Measurements from ENCODE around the gene KCNG2.

DNA sequence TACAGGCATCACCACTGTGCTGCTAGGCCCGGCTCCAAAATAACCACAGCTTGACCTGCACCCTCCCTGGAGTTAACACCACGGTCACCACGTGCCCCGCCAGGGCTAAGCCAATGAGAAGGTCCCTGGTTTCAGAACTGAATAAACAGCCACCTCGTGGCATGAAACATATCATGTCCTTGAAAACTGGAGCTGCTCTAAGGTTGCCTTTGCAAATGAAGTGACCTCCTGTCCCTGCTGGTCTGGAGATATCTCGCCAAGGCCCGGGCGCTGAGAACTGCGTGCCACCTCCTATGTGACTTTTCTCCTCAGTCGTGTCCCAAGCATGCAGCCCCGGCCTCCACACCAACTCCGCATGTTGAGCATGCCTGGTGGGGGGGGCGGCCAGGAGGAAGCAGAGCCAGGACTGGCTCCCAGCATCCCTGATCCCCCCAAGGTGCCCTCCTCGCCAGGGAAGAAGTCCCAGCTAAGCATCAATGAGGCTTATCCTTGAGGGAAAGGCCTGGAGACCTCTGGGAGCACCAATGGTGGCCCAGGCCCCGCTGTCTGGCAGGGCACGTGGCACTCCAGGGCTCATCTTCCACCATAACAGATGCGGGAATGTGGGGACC, 16.3 kb upstream of the KCNG2 start:
- no peak for TF ChIP-seq RNF2 (IDR thresholded peaks at IDR 0.05)
- no peak for TF ChIP-seq BHLHE40 (IDR thresholded peaks at IDR 0.05; ENCODE audit: low read length)
- no peak for TF ChIP-seq SIRT6 (IDR thresholded peaks at IDR 0.05; ENCODE audit: low read depth, low read length)
- TF ChIP-seq SP1 (CRISPR knock-in tag; IDR thresholded peaks at IDR 0.05) = no peak
- TF ChIP-seq, protein P1, sequence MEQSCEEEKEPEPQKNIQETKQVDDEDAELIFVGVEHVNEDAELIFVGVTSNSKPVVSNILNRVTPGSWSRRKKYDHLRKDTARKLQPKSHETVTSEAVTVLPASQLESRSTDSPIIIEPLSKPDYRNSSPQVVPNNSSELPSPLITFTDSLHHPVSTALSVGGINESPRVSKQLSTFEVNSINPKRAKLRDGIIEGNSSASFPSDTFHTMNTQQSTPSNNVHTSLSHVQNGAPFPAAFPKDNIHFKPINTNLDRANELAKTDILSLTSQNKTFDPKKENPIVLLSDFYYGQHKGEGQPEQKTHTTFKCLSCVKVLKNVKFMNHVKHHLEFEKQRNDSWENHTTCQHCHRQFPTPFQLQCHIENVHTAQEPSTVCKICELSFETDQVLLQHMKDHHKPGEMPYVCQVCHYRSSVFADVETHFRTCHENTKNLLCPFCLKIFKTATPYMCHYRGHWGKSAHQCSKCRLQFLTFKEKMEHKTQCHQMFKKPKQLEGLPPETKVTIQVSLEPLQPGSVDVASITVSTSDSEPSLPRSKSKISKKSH (CRISPR knock-in tag; IDR thresholded peaks at IDR 0.05) = no peak
- TF ChIP-seq, protein P2, sequence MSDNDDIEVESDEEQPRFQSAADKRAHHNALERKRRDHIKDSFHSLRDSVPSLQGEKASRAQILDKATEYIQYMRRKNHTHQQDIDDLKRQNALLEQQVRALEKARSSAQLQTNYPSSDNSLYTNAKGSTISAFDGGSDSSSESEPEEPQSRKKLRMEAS (CRISPR knock-in tag; IDR thresholded peaks at IDR 0.05) = no peak
- no peak for TF ChIP-seq POLR2A (conservative IDR thresholded peaks at IDR 0.05)
- TF ChIP-seq CTCF (IDR thresholded peaks at IDR 0.05 in 2 of 3, conservative IDR thresholded peaks at IDR 0.05 in 1 of 3; ENCODE audit: insufficient read depth in 2 of 3, low read depth in 1 of 3, low read length in 3 of 3) = no peak

Measured in K562 (cell line).